ENCODE measurements around the gene ASS1.

- no peak for TF ChIP-seq CTCF (IDR thresholded peaks at IDR 0.05; ENCODE audit: borderline replicate concordance, extremely low read depth, low read length, poor library complexity, severe bottlenecking)
- TF ChIP-seq EZH2 (IDR thresholded peaks at IDR 0.05; ENCODE audit: borderline replicate concordance, low read depth, low read length, severe bottlenecking): no peak
These were observed 81.6 kb downstream of the ASS1 start for GRCh38 chr9:130526193-130526853.
